ENCODE measurements around the gene CCNA2.

CCNA2 gene

DNA sequence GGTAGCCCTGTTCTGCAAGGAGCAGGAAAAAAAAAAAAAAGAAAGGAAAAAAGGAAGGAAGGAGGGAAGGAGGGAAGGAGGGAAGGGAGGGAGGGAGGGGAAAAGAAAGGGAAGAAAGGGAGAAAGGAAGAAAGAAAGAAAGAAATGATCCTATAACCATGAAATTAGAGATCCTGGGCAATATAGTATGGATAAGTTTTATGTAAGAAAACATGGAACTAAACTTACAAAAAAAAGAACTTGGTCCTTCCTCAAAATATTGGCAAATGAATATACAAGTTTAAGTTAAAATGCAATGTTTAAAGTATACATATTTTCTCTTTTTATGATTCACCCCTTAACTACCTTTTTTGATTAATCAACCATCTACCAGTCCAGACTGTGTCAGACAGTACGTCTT lies 27.7 kb upstream of the CCNA2 start:
- H3K27ac ChIP-seq: no peak overlapping the region
- no peak overlapping the region for H3K4me3 ChIP-seq (ENCODE audit: low read depth in 1 of 2, low read length in 1 of 2)
- H3K4me1 ChIP-seq (ENCODE audit: control insufficient read depth in 1 of 2, insufficient read depth in 1 of 2, low read depth in 1 of 2, low read length in 1 of 2): no peaks in the 10 kb centered on the region
- no peaks in the 10 kb centered on the region for H3K36me3 ChIP-seq
- no peaks in the 10 kb centered on the region for H3K9me3 ChIP-seq
- H3K27me3 ChIP-seq: no peaks in the 10 kb centered on the region
- TF ChIP-seq, protein P1, sequence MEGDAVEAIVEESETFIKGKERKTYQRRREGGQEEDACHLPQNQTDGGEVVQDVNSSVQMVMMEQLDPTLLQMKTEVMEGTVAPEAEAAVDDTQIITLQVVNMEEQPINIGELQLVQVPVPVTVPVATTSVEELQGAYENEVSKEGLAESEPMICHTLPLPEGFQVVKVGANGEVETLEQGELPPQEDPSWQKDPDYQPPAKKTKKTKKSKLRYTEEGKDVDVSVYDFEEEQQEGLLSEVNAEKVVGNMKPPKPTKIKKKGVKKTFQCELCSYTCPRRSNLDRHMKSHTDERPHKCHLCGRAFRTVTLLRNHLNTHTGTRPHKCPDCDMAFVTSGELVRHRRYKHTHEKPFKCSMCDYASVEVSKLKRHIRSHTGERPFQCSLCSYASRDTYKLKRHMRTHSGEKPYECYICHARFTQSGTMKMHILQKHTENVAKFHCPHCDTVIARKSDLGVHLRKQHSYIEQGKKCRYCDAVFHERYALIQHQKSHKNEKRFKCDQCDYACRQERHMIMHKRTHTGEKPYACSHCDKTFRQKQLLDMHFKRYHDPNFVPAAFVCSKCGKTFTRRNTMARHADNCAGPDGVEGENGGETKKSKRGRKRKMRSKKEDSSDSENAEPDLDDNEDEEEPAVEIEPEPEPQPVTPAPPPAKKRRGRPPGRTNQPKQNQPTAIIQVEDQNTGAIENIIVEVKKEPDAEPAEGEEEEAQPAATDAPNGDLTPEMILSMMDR (IDR thresholded peaks at IDR 0.05): no peak

DNA sequence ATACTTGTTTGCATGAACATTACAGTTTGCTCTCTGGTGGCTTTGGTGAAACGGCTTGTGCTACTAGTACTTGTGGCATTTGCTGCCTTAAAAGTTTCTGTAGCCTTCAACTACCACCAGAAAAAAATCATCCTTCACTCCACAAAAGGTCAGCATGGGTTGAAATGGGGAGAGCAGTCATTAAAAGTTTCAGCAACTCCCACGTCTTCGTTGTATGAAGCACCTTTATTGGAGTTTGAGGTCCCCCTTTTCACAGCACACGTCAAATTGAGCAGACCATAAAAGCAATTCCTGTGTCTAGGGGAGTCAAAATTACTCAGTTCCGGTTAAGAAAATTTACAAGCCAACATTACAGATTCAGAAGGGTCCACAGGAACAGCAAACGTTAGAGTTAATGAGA lies 23.0 kb upstream of the CCNA2 start:
- Histone ChIP-seq H3K4me3 (ENCODE audit: low read depth in 1 of 2, low read length in 1 of 2) (no peak overlapping the region), H3K27me3 (no peaks in the 10 kb centered on the region), H3K9me3 (no peaks in the 10 kb centered on the region), H3K36me3 (no peaks in the 10 kb centered on the region), H3K4me1 (ENCODE audit: control insufficient read depth in 1 of 2, insufficient read depth in 1 of 2, low read depth in 1 of 2, low read length in 1 of 2) (no peaks in the 10 kb centered on the region), H3K27ac (no peak overlapping the region)
- TF ChIP-seq, protein P1 (IDR thresholded peaks at IDR 0.05): no peak

DNA sequence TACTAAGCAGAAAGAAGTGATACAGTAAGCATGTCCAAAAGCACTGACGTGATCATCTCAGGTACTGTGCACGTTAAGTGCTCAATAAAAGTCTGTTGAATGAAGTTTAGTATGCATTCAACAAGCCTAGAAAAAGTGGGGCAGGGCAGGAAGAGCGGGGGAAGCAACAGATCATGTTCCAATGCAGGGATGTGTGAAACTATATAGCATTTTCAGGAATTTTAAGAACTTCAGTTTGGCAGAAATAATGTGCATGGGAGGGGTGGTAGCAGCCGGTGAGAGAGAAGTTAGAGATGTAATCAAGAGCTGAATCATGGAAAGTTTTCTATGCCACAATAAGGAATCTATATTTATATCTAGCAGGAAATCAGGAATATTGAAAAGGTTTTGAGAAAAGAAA lies 19.2 kb upstream of the CCNA2 start:
- Histone ChIP-seq H3K9me3 (no peaks in the 10 kb centered on the region), H3K27me3 (no peaks in the 10 kb centered on the region), H3K4me3 (ENCODE audit: low read depth in 1 of 2, low read length in 1 of 2) (no peak overlapping the region), H3K4me1 (ENCODE audit: control insufficient read depth in 1 of 2, insufficient read depth in 1 of 2, low read depth in 1 of 2, low read length in 1 of 2) (no peaks in the 10 kb centered on the region), H3K36me3 (no peaks in the 10 kb centered on the region), H3K27ac (no peak overlapping the region)
- TF ChIP-seq, protein P1 (IDR thresholded peaks at IDR 0.05): no peak

DNA sequence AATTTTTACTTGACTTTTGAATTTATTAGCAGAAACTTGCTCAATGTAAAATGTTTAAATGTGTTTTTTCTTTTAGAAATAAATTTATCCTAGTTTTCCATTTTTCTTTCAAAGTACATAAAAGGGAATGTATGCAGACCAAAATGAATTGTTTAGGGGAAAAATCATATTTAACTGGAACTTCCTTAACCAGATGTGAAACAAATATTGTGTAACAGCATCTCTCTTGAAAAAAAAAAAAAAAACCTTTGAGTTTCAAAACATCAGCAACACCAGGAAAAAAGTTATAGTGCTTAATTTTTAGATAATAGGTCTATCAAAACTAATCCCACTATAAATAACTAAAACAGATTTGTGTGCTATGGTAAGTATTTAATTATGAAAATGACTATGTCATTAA lies 14.5 kb upstream of the CCNA2 start:
- Histone ChIP-seq H3K27ac (no peak overlapping the region), H3K4me3 (ENCODE audit: low read depth in 1 of 2, low read length in 1 of 2) (no peak overlapping the region), H3K27me3 (no peaks in the 10 kb centered on the region), H3K9me3 (no peaks in the 10 kb centered on the region), H3K36me3 (peaks cover 2% of the 10 kb centered on the region), H3K4me1 (ENCODE audit: control insufficient read depth in 1 of 2, insufficient read depth in 1 of 2, low read depth in 1 of 2, low read length in 1 of 2) (no peaks in the 10 kb centered on the region)
- TF ChIP-seq, protein P1 (IDR thresholded peaks at IDR 0.05): no peak

DNA sequence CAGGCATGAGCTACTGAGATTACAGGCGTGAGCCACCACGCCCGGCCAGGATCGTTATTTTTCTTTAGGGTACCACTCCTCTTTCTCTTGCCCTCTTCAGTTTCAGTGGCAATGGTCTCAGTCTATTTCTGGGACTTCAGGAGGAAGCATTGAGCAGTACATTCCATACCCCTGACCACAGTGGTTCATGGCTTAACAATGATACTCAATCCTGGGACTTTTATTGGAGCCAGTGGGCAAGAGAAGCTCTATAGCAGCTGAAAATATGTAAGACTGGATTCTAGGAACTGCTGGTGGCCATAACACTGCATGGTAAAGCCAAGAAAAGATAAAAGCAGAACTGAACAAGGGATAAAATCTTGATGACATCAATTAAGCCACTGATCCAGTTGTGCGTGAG lies 5.8 kb upstream of the CCNA2 start:
- Histone ChIP-seq H3K9me3 (no peaks in the 10 kb centered on the region), H3K27me3 (no peaks in the 10 kb centered on the region), H3K27ac (no peak overlapping the region), H3K36me3 (peaks cover 5% of the 10 kb centered on the region), H3K4me1 (ENCODE audit: control insufficient read depth in 1 of 2, insufficient read depth in 1 of 2, low read depth in 1 of 2, low read length in 1 of 2) (no peaks in the 10 kb centered on the region), H3K4me3 (ENCODE audit: low read depth in 1 of 2, low read length in 1 of 2) (no peak overlapping the region)
- TF ChIP-seq, protein P1 (IDR thresholded peaks at IDR 0.05): no peak

DNA sequence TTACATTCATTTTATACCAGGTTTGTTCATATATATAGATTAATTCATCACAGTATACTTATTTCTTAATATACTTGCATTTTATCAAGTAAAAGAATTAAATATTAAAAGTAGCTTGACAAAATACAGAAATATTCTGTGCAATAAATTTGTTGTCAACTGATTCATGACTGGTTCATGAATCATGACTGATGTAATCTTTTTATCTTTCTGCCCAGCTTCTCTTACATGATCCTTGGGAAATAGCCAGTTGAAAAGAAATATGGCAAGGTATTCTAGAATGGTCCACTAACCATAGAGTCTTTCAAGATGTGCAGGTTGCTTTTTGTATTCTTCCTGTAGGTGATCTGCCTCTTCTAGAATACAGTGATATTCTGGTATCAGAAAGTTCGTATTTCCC lies 4.2 kb upstream of the CCNA2 start:
- H3K27ac ChIP-seq: no peak overlapping the region
- H3K9me3 ChIP-seq: no peaks in the 10 kb centered on the region
- no peaks in the 10 kb centered on the region for H3K27me3 ChIP-seq
- peaks cover 11 to 13% of the 10 kb centered on the region in 2 experiments for H3K4me1 ChIP-seq (ENCODE audit: control insufficient read depth in 1 of 2, insufficient read depth in 1 of 2, low read depth in 1 of 2, low read length in 1 of 2)
- TF ChIP-seq, protein P1 (IDR thresholded peaks at IDR 0.05): no peak
- H3K36me3 ChIP-seq: peaks cover under 1% of the 10 kb centered on the region
- H3K4me3 ChIP-seq (ENCODE audit: low read depth in 1 of 2, low read length in 1 of 2): no peak overlapping the region

Measured in neutrophil (primary cell).